ENCODE results near the gene MYOF.

Gene MYOF

DNA sequence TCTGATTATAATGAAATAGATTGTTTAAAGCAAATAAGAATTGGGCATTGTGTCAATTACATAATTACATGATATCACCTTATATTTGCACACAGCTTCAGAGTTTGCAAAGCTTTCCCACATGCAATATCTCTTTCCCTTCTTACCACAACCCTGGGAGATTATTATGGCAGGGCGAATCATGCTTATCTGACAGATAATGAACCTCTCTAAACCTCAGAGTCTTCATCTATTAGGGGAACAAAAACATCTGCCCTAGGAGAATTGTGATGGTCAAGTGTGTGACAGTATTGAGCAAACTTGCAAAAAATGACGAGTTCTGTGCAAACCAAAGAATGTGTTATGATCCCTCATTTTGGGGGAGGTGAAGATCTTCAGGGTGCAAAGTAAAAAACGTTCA, 90.0 kb downstream of the MYOF start:
- no peak overlapping the region for H3K4me3 ChIP-seq (ENCODE audit: control insufficient read depth, low read depth, low read length)
- DNase-seq (ENCODE audit: low read depth) = no peak
- TF ChIP-seq, protein P1, sequence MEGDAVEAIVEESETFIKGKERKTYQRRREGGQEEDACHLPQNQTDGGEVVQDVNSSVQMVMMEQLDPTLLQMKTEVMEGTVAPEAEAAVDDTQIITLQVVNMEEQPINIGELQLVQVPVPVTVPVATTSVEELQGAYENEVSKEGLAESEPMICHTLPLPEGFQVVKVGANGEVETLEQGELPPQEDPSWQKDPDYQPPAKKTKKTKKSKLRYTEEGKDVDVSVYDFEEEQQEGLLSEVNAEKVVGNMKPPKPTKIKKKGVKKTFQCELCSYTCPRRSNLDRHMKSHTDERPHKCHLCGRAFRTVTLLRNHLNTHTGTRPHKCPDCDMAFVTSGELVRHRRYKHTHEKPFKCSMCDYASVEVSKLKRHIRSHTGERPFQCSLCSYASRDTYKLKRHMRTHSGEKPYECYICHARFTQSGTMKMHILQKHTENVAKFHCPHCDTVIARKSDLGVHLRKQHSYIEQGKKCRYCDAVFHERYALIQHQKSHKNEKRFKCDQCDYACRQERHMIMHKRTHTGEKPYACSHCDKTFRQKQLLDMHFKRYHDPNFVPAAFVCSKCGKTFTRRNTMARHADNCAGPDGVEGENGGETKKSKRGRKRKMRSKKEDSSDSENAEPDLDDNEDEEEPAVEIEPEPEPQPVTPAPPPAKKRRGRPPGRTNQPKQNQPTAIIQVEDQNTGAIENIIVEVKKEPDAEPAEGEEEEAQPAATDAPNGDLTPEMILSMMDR (conservative IDR thresholded peaks at IDR 0.05; ENCODE audit: control insufficient read depth, insufficient read depth, low read depth, low read length) = no peak

DNA sequence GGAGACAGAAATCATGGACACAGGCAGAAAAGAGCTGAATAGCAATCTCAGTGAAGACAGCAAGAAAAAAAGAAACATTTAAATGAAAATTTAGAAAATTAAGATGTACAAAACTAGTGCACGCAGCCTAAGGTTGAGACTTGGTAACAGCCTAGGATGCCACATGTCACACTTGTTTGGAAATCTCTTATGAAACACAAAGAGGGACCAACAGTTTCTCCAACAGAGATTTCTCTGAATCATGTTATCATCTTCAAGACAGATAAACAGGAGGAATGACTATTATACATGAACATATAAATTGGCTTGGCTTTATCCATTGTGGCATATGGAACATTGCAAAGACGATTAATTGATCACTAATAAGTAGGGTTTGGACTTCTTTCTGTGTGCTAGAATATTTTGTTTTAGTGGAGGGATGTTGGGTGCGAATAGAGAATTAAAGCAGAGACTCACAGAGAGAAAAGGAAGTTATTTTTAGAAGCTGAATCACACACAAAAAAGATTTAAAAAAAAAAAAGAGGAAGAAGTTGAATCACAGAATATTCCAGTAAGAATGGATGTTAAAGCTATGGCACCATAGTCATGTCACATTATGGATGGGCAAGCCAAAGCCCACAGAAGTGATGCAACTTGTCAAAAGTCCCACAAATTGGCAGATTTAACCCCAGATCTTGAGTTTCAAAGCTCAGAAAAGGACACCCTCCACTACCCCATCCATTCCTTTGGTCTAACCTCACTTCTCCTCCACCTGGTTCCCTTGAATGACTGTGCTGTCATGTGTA, 91.6 kb downstream of the MYOF start:
- H3K4me3 ChIP-seq (ENCODE audit: control insufficient read depth, low read depth, low read length) = no peak overlapping the region
- peak; percentile 24 for DNase-seq (ENCODE audit: low read depth)
- TF ChIP-seq, protein P1 (conservative IDR thresholded peaks at IDR 0.05; ENCODE audit: control insufficient read depth, insufficient read depth, low read depth, low read length) = no peak

DNA sequence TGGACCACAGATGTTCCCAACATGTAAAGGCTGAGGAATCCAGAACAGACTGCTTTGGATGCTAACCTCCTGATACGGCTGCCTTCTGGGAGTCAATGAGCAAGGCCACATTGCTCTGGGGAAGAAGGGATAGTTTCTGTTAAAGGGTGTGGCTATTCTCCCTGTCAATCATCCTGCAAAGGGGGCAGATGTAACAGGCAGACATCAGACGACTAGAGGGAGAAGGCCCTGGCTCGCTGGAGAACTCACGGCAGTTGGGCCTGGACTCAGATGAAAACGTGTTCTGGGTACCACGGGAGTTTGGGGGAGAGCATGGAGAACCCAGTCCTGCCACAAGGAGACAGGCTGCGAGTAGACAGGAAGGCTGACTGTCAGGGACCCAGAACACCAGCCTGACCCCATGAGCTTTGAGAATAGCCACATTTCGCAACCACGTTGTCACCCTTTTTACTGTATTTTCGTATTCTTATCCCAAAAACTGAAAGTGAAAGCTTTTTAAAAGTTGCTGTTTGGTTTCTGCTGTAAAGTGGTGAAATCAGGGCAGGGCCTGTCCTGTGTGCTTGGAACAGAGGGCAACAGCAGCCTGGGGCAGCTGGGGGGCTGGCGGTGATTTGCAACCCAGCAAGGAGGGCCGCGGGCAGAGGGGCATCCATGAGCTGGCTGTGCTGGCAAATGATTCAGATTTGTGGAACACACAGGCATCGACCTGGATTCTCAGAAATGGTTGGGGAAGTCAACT, 95.3 kb downstream of the MYOF start:
- no peak overlapping the region for H3K4me3 ChIP-seq (ENCODE audit: control insufficient read depth, low read depth, low read length)
- TF ChIP-seq, protein P1 (conservative IDR thresholded peaks at IDR 0.05; ENCODE audit: control insufficient read depth, insufficient read depth, low read depth, low read length) = no peak
- DNase-seq (ENCODE audit: low read depth) = peak; percentile 62

DNA sequence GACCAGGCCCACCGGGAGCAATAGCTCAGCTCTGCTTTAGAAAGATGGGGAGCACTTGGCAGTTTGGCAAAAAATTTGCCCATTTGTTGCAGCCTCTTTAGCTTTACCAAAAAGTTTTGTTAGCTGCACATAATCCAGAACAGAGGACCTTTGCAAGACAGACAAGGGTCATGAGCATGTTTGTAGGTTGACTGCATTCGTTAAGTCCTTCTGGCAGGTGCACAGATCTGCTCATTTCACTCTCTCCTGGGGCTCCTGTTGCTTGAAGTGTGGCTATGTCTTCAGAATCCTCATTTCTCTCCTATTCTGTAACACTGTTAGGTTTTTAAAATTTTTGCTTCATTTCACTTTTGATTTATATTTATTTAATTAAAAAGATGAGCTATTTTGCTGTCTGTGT, 96.8 kb downstream of the MYOF start:
- DNase-seq (ENCODE audit: low read depth) = no peak
- TF ChIP-seq, protein P1 (conservative IDR thresholded peaks at IDR 0.05; ENCODE audit: control insufficient read depth, insufficient read depth, low read depth, low read length) = no peak

DNA sequence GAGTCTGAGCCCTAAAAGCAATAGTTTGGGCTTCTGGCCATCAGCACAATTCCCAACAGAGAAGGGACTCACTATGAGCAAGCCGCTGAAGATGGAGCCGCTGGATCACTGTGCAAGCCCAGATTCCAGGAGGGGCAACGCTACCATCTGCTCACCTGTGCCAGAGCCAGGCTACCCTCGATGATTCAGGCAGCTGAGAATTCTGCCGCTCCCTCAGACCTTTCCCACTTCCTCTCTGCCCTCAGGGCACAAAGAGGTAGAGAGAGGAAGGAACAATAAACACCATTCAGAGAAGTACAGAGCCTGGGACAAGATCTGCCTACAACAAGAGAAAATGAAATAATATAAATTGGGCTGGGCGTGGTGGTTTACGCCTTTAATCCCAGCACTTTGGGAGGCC, 98.1 kb downstream of the MYOF start:
- TF ChIP-seq, protein P1 (conservative IDR thresholded peaks at IDR 0.05; ENCODE audit: control insufficient read depth, insufficient read depth, low read depth, low read length) = no peak
- no peak for DNase-seq (ENCODE audit: low read depth)
- H3K4me3 ChIP-seq (ENCODE audit: control insufficient read depth, low read depth, low read length) = no peak overlapping the region

More for the DNA sequence above, 96.8 kb downstream of the MYOF start:
- no peak overlapping the region for H3K4me3 ChIP-seq (ENCODE audit: control insufficient read depth, low read depth, low read length)

DNA sequence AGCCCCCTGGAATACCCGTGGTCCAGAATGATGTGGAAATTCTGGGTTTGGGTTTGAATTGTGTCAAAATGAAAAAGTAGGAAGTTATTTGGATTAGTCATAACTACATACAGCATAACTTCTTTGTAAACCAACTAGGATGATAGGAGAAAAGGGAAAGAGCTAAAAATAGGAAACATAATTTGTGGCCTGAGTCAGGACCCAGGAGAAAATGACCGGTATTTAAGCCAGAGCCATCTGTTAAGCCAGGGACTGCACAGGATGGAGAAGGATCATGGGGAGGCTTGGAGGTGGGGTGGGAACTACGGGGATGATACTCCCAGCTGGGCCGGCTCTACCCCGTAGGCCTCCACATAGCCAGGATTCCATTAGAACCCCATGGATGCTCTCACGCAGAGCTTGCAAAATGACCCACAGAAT, 98.6 kb downstream of the MYOF start:
- DNase-seq (ENCODE audit: low read depth) = peak; percentile 95
- TF ChIP-seq, protein P1 (conservative IDR thresholded peaks at IDR 0.05; ENCODE audit: control insufficient read depth, insufficient read depth, low read depth, low read length) = no peak
- H3K4me3 ChIP-seq (ENCODE audit: control insufficient read depth, low read depth, low read length) = no peak overlapping the region

All from fibroblast of mammary gland (primary cell).